ENCODE results near the gene ALPK1.

Gene ALPK1

DNA sequence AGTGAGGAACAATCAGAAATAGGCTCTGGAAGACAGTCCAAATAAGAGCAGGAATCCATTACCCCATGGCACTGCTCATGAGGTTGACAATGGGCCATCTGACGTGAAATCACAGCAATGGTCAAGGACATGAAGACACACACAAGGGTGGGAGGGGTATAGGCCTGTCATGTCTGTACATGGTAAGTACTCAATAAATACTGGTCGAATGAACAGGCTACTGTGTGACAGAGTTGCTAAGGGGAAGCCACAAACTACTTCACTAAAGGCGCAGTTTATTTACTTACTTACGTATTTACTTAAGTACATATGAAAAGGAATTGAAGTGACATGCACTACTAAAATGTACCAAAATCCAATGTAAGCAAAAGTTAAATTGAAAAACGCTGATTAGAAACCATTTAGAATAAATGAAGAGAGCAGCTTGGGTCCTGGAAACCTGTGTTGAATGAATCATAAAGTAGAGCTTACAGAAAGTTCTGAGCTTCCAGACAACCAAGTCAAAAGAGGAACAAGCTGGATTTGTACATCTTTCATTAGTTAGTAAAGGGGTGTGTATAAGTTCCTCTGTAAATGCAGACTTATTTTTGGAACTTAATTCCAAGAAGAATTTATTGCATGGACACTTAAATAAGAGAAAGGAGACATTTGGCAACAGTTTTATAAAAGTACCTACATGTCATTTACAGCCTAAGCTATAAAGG is 32.7 kb downstream of the ALPK1 start:
- no peak for DNase-seq

DNA sequence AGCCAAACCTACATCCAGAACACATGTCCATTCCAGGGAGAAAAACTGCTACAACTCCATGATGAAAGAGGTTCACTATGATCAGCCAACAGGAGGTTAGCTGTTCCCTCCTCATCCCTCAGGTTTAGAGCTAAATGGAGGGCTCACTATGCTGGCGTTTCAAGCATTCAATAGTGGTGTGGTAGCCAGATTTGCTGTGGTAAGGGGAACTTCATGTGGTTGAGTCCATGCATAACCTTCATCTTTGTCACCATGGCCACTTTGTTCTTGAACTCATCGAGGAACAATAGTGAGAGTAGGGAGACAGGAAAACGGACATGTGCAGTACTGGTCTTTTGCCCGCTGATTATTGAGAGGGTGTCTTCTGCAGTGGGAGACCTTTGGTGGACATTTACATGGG is 33.8 kb downstream of the ALPK1 start:
- no peak for DNase-seq

DNA sequence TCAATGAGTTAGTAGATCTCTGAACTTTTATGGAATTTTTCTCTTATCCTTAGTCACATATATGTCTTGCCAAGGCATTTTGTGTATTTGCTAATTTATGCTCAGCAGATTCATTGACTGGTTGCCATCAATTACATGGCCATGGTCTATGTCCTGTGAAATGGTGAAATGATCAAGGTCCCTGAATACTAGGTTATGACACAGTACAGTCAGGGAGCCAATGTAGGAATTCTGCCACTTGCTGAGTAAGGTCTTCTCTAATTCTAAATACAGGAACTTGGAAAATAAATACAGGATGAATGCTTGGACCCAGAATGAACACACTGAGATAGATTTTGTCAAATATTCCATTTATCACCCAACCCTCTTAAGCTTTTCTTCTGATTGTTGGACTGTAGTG is 35.2 kb downstream of the ALPK1 start:
- no peak for DNase-seq

DNA sequence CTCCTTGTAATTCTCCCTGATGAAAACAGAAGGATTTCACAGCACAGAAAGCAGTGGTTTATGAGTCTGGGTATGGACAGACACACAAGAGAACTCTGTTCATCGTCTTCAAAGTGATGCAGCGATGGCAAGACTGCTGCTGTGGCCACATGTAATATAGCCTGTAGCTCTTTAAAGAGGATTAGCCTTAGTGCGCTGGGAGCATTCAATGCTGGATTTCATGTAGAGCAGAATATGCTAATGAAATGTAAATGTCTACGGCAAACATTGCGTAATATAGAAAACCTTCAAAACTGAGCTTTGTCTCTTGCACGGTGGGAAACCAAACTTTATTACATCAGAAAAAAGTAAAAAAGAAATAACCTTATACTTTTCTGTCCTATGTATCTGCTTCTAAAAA is 42.9 kb downstream of the ALPK1 start:
- DNase-seq: no peak

DNA sequence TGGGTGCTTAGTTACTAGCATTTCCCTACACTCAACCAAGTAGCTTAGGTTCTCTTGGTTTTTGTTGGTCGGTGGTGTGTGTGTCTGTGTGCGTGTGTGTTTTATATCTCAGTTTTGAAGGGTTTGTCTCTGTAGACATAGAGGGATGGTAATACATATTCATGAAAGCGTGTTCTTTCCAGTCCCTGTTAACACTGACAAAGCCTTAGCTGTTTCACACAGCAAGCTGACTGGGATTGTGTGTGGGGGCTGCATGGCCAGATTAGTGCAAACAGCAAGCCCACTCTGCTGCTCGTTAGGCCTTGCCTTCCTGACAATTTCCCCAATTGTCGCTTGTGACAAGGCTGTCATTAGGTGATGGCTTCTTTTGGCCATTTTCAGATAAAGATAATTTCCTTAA is 43.9 kb downstream of the ALPK1 start:
- DNase-seq: no peak

DNA sequence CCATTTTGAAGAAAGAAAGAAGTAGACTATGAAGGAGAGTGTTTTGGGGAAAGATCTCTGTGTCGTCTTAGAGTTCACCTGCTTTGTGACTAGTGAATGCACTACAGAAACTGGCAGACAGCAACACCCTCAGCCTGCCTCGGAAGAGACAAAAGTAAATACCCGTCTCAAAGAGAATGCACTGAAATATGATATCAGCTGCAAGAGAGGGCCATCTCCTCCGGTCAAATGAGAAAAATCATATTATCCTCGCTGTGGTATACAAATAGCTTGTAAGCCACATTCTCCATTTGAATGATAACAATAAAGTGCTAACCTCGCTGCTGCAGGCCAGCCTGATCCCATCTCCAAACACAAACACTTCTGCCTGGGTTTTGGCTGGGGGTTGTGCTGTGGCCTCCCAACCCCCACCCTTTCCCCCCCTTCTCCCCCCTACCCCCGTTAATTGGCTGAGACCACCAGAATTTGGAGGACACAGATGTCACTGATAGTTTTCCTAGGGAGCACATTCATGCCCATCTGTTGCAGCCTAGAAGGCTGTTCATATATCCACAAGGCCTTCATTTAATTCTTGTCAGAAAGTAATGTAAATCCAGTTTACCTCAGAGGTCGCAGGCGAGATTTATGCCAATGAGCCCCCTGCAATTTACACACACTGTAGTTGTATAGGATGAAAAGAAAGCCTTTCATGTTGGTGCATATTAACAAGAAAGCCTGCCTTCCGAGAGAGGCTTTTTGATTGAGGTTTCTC is 46.3 kb downstream of the ALPK1 start:
- DNase-seq: no peak

DNA sequence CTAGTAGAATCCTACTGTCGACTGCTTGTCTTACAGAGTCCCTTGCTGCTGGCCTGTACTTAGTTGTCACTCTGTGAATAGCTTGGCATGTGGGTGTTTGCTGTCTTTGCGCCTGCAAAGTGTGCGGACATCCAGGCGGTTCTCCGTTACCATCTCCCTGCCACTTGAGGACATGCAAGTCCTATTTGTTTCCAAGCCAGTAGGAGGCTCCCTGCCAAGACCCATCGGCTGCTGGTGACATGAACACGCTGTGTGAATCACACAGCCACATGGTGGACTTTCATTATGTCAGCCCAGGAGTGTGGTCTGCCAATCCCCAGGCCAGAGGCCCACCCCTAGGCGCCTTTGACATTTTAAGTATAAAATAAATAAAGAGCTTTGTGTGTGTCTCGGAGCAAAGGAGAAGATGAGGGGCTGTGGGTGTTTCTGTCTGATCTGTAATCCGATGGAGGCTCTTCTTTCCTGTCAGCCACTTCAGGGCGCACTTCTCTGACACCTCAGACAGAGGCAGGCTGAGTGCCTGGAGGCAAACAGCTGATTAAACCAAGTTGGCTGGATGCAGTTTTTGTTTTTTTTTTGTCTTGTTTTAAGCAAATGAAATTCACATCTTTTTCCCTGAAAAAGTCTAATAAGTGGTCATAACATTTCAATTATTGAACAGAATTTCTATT is 51.5 kb downstream of the ALPK1 start:
- DNase-seq: no peak

DNA sequence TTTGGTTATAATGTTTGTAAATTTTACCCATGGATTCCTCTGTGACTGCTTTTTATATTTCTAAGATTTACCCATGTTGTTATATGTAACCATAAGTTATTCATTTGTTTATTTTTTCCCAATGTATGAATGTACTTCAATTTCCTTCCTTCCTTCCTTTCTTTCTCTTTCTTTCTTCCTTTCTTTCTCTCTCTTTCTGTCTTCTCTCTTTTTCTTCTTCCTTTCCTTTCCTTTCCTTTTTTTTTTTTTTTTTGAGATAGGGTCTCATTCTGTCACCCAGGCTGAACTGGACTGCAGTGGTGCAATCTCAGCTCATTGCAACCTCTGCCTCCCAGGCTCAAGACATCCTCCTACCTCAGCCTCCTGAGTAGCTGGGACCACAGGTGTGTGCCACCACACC is 55.6 kb downstream of the ALPK1 start:
- DNase-seq: no peak

DNA sequence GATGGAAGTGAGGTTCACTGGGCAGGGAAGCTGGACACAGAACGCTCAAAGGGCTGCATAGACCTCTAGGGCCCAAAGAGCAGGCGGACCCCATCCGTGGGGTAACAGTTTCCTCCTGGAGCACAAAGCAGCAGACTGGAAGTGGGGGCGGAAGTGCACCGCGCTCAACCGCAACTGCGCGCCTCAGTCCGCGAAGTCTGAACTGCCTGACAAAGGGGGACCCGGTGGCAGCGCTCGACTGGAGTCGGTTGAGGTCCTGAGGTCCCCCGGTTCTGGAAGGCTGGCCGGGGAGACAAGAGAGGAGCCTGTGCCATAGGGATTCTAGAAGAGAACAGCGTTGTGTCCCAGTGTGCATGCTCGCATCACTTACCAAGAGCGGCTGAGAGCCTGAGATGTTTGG is 58.5 kb downstream of the ALPK1 start:
- no peak for DNase-seq

DNA sequence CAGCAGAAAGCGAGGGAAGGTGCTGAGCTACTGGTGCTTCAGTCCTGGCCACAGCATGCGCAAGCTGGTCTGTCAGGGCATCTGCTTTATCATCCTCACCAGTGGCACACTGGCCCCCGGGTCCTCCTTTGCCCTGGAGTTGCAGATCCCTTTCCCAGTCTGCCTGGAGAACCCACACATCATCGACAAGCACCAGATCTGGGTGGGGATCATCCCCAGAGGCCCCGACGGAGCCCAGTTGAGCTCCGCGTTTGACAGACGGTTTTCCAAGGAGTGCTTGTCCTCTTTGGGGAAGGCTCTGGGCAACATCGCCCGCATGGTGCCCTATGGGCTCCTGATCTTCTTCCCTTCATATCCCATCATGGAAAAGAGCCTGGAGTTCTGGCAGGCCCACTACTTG is 60.3 kb downstream of the ALPK1 start:
- DNase-seq: no peak

DNA sequence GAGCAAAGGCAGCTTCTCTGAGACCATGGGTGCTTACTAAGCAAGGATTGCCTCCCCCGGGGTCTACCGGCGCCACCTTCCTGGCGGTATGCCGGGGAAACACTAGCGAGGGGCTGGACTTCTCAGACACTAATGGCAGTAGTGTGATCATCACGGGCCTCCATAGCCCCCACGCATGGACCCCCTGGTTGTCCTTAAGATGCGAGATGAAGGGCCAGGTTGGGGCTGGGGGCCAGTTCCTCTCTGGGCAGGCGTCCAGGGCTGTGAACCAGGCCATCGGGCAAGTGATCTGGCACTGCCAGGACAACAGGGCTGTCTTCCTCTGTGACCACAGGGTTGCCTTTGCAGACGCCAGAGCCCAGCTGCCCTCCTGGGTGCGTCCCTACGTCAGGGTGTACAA is 60.7 kb downstream of the ALPK1 start:
- no peak for DNase-seq

DNA sequence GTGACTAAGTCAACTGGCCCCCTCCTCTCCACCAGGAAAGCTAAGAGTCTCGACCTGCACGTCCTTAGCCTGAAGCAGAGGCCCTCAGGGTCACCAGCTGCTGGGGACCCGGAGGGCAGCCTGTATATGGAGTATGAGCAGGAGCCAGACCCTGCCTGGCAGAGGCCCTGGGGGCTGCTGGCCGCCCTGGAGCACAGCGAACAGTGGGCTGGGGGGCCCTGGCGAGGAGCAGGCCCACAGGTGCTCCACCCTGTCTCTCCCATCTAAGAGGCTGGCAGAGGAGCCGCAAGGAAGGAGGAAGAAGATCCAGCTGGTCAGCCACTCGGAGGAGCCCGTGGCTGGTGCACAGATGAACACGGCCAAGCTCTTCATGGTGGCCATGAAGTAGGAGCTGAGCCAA is 61.2 kb downstream of the ALPK1 start:
- DNase-seq: no peak

DNA sequence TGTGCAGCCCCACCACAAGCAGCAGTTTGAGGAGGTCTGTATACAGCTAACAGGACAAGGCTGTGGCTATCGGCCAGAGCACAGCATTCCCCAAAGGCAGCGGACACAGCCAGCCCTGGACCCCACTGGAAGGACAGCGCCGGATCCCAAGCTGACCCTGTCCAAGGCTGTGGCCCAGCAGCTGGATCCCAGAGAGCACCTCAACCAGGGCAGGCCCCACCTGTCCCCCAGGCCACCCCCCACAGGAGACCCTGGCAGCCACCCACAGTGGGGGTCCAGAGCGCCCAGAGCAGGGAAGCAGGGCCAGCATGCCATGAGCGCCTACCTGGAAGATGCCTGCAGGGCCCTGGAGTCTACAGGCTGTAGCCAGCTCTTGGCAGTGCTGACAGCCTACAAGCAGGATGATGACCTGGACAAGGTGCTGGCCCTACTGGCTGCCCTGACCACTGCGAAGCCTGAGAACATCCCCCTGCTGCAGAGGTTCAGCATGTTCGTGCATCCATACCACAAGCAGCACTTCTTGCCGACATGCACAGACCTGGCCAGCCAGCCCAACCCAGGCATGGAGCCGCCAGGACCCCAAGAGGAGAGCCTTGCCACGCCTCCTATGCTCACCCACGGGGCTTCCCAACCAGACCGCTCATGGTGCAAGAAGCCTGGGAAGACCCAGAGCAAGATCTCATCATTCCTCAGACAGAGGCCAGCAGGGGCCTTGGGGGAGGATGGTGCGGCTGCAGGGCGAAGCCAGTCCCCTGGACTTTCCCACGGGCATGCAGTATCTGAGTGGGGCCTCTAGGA is 62.0 kb downstream of the ALPK1 start:
- no peak for DNase-seq

DNA sequence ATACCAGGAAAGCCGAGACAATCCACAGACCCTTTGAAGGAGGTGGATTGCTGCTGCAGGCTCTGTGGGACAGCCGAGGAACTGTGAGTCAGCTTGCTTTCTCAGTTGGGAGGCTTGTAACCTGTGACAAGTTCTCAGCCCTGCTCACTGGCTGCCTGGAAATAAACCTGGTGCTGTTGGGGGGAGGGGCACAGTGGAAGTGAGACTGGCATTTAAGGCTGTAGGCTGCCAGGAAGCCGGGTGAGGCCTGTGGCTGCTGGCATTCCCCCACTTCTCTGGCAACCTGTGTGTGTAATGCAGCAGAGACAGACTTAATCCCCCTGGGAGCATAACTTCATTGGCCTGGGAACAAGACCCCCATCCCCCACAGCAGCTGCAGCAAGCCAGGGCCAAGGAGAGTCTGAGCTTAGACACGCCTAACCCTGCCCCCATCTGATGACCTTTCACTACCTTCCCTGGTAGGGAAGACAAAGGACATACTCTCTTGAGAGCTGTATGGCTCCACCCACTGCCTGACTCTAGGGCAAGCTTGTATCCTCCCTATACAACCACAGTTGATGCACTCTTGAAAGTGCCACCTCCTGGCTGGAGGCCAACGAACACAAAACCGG is 64.1 kb downstream of the ALPK1 start:
- DNase-seq: no peak

DNA sequence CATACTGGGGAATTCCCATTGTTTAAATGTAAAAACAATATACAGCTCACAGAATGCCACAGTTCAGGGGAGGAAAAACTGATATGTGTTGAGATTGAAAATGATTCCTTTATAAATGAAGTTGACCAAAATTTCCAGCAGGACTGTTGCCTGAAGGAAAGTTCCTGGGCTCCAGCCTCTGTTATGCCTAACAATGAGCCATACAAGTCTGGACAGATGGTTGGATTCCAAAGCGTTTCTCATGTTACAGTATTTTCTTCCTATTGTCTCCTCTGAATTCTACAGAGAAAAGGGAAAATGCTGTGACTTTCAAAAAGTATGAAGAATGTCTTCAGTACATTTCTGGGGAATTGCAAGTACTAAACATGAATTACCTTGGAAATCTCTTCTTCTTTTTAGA is 73.3 kb downstream of the ALPK1 start:
- DNase-seq: no peak

DNA sequence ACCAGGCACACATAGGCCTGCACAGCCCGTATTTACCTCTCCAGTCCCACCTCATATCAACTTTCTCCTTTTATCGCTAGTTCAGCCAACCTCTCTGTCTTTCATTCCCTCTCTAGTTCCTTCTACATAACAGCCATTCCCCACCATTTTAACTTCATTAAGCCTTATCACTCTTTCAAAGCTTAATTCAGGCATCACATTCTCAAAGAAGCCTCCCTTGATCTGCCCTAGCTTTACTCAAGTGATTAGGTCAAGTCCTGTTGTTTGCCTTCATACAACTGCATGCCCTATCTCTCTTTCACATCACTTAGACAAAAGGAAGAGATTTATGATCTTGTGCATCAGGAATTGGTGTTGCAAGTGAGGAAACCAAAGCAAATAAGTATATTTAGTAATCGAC is 74.2 kb downstream of the ALPK1 start:
- DNase-seq: no peak

DNA sequence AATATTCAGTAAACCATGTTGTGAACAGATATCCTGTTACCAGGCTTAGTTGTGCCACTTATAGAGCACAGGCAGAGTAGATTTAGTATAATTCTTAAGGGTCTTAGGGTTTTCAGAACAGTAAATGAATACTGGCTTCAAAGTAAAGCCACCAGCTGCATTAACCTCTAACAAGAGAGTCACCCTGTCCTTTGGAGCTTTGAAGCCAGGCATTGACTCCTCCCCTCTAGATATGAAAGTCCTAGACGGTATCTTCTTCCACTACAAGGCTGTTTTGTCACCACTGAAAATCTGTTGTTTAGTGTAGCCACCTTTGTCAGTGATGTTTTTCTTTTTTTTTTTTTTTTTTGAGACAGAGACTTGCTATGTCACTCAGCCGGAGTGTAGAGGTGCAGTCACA is 77.7 kb downstream of the ALPK1 start:
- DNase-seq: no peak

DNA sequence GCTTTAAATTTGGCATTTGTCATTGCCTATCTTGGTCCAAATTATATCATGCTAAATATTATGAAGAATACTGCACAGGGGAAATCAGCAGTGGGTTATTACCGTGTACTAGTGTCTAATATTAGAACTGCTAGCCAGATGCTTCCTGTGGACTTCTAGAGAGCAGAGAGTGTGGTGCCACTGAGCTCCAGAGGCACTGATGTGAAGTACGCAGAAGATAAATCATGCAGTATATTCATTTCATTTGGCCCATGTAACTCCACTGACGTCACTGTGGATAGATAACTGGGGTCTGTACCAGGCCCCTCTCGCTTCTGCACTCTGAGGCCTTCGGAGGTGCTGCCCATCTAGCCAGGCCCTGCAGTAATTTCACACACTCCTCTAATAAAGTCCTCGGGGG is 80.0 kb downstream of the ALPK1 start:
- no peak for DNase-seq

DNA sequence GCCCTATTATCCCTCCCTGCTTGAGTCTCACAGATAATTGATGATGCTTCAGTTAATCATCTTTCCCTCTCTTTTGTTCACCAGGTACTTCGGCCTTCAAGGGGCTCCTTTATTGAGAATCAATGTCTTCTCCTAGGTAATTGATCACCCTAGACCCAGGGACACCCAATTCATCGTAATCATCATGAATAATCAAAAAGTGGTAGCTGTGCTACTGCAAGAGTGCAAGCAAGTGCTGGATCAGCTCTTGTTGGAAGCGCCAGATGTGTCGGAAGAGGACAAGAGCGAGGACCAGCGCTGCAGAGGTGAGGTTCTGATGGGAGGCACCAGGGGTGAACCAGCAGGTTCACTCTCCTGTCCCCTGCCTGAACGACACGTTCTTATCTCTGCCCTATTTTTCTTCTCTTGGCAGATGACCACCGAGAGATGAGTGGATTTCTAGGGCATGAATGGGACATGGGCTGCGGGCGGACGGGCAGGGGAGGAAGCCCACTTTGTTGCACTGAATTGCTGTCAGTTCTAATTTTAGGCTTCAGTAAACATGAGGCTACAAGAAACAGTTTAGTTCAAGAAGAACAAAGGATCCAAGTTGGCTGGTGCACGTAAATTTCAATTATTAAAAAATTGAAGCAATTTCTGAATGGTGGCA is 80.5 kb downstream of the ALPK1 start:
- no peak for DNase-seq

DNA sequence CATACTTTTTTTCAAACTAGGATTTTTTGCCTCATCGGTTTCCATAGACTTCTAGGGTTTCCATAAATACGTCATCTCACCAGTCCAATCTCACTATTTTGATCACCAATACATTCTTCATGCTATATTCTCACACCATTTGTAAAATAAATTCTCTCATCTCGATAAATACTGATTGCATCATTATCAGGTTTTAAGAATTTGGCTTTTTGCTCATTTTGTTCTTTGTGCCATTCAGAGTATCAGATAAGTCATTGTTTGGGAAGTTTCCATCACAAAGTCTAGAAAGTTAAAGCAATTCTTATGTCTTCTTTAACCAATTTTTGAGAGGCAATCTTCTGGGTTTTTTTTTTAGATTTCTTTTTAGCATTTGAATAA is 81.1 kb downstream of the ALPK1 start:
- no peak for DNase-seq

DNA sequence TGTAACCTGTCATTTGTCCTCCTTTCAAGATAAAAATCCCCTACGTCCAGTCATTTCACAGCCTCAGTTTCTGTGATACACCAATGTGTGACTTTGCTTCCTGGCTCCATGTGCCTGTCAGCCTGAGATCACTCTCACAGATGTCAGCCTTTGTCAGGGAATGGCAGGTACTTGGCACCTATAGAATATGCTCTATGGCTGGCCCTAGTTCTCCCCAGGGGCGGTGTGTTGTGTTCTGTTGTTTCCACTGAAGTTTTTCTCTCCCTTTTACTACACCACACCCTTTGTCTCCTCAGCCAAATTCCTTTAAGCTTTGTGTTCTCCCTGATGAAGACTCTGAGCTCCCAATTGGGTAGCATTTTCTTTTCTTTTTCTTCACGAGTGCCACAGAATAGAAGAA is 81.7 kb downstream of the ALPK1 start:
- no peak for DNase-seq

DNA sequence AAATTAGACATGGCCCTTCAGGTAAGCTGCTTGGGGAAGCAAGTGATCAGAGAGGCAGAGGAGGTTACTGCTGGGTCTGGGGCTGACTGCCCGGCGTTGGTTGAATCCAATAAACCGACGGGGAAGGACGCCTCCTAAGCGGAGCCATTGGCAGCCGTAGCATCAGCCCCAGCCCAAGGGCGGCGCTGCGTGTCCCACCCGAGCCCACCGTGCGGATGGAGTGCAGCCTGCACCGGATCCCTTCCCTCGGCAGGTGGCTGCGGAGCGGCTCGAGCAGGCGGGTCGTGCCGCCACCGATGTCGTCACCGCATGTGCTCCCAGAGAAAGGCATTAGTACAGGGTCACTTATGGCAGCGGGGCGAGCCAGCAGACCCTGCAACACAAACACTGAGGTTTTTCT is 82.1 kb downstream of the ALPK1 start:
- no peak for DNase-seq

Data from kidney glomerular epithelial cell (primary cell).